Astrocyte (in vitro differentiated cells and primary cell): ENCODE data around the gene PFDN2. TPM values are rescaled to one million over a fixed set of nuclear protein-coding genes. Genes with fewer than 3 reads are reported as not detected.

Experiments
- DNase-seq: peaks from one replicate; pipeline ENCODE4 v3.0.0-alpha.2; 2010; ENCODE audit warnings: low read depth
- FAIRE-seq: peaks from 2 replicates; lab custom pipeline; 2011; peaks lifted over from hg19 to GRCh38; lab: Jason Lieb, UNC
- H2AFZ ChIP-seq: 2 replicates; pipeline ENCODE4 v1.6.0; 2012; ENCODE audit warnings: low read depth, low read length, inconsistent platforms
- H3K27ac ChIP-seq: 2 replicates; pipeline ENCODE4 v1.5.1; 2011; ENCODE audit warnings: low read depth, low read length, inconsistent platforms
- H3K27me3 ChIP-seq: 2 replicates; pipeline ENCODE4 v1.6.0; 2011; ENCODE audit warnings: low read length, inconsistent platforms; ENCODE audit not compliant: insufficient read depth
- H3K36me3 ChIP-seq: 2 replicates; pipeline ENCODE4 v1.5.1; 2011; ENCODE audit warnings: low read length, inconsistent platforms; ENCODE audit not compliant: insufficient read depth
- H3K4me1 ChIP-seq: 2 replicates; pipeline ENCODE4 v1.5.1; 2011; ENCODE audit warnings: low read length, inconsistent platforms; ENCODE audit not compliant: insufficient read depth
- H3K4me2 ChIP-seq: 2 replicates; pipeline ENCODE4 v1.6.0; 2012; ENCODE audit warnings: low read length, inconsistent platforms
- H3K4me3 ChIP-seq: 2 replicates; pipeline ENCODE4 v1.5.1; 2011; ENCODE audit warnings: low read depth, mild to moderate bottlenecking, low read length, inconsistent platforms; ENCODE audit not compliant: insufficient read depth
- H3K79me2 ChIP-seq: 2 replicates; pipeline ENCODE4 v1.6.0; 2012; ENCODE audit warnings: mild to moderate bottlenecking, low read length, inconsistent platforms; ENCODE audit not compliant: insufficient read depth
- H3K9ac ChIP-seq: 2 replicates; pipeline ENCODE4 v1.6.0; 2012; ENCODE audit warnings: mild to moderate bottlenecking, low read length, inconsistent platforms
- H3K9me3 ChIP-seq: 2 replicates; pipeline ENCODE4 v1.5.1; 2012; ENCODE audit warnings: low read depth, mild to moderate bottlenecking, low read length, inconsistent platforms; ENCODE audit not compliant: insufficient read depth
- H4K20me1 ChIP-seq: 2 replicates; pipeline ENCODE4 v1.6.0; 2012; ENCODE audit warnings: low read length, inconsistent platforms; ENCODE audit not compliant: insufficient read depth
- H3K27ac Mint-ChIP-seq: one replicate; pipeline ENCODE4 v1.8.0; 2021; ENCODE audit warnings: mild to moderate bottlenecking, mixed read lengths; ENCODE audit not compliant: unreplicated experiment
- H3K27me3 Mint-ChIP-seq: one replicate; pipeline ENCODE4 v1.8.0; 2021; ENCODE audit warnings: low read depth, mixed read lengths; ENCODE audit not compliant: unreplicated experiment
- H3K36me3 Mint-ChIP-seq: one replicate; pipeline ENCODE4 v1.8.0; 2021; ENCODE audit warnings: low read depth, mixed read lengths; ENCODE audit not compliant: unreplicated experiment
- H3K4me1 Mint-ChIP-seq: one replicate; pipeline ENCODE4 v1.8.0; 2021; ENCODE audit warnings: low read depth, mixed read lengths; ENCODE audit not compliant: unreplicated experiment
- H3K4me3 Mint-ChIP-seq: one replicate; pipeline ENCODE4 v1.8.0; 2021; ENCODE audit warnings: mild to moderate bottlenecking, moderate library complexity, mixed read lengths; ENCODE audit not compliant: unreplicated experiment
- H3K9me3 Mint-ChIP-seq: one replicate; pipeline ENCODE4 v1.8.0; 2021; ENCODE audit warnings: mild to moderate bottlenecking, mixed read lengths; ENCODE audit not compliant: unreplicated experiment
- CTCF ChIP-seq: IDR thresholded peaks from 2 replicates; pipeline ENCODE4 v1.5.1; 2011; ENCODE audit warnings: low read depth, mild to moderate bottlenecking, inconsistent platforms, low read length, moderate library complexity; ENCODE audit not compliant: insufficient read depth
- EZH2 ChIP-seq: IDR thresholded peaks from 2 replicates; pipeline ENCODE4 v1.6.1; 2012; ENCODE audit warnings: mild to moderate bottlenecking, low read length, inconsistent platforms; ENCODE audit not compliant: insufficient read depth
- total RNA-seq: library from RNA; stranded (reverse); gene quantifications from 2 replicates; pipeline ENCODE4 v1.2.1, GENCODE V29; 2021

PFDN2 gene
- total RNA-seq, 1 donor from 2014 or later, result 111 TPM

DNA sequence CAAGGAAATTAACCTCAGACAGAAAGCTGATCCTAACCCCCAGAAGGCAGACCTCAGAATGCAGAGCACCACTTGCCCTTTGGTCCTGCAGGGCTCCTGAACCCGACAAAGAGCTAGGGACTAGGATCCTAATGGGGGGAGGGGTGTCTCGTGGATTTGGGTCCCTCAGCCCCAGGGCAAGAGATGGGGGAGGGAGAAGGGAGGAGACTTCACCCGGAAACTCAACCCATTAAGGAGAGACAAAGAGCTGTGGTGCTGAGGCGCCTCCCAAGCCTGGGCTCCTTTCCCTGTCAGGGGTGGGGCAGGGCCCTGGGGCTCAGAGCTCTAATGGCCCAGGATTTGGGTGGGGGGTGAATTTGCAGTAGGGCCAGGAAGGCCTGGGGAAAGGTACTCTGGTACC lies 31.4 kb downstream of the PFDN2 start:
- H3K27me3 ChIP-seq, result no peaks in the 10 kb centered on the region
- no peak overlapping the region for H3K27ac ChIP-seq
- no peak overlapping the region for H3K9ac ChIP-seq
- H2AFZ ChIP-seq, result no peak overlapping the region
- H3K27ac Mint-ChIP-seq, result no peak overlapping the region
- H3K36me3 Mint-ChIP-seq, result no peaks in the 10 kb centered on the region
- no peak overlapping the region for H3K4me3 ChIP-seq
- peaks cover 57% of the 10 kb centered on the region for H3K4me1 Mint-ChIP-seq
- H3K4me1 ChIP-seq, result peaks cover 29% of the 10 kb centered on the region
- no peak for DNase-seq
- TF ChIP-seq CTCF (no peak), EZH2 (no peak)
- peaks cover 3% of the 10 kb centered on the region for H3K9me3 Mint-ChIP-seq
- no peak for FAIRE-seq
- no peak overlapping the region for H3K4me2 ChIP-seq
- no peaks in the 10 kb centered on the region for H3K36me3 ChIP-seq
- H3K27me3 Mint-ChIP-seq, result no peaks in the 10 kb centered on the region
- no peak overlapping the region for H3K4me3 Mint-ChIP-seq
- no peaks in the 10 kb centered on the region for H3K9me3 ChIP-seq
- no peaks in the 10 kb centered on the region for H4K20me1 ChIP-seq
- no peaks in the 10 kb centered on the region for H3K79me2 ChIP-seq

DNA sequence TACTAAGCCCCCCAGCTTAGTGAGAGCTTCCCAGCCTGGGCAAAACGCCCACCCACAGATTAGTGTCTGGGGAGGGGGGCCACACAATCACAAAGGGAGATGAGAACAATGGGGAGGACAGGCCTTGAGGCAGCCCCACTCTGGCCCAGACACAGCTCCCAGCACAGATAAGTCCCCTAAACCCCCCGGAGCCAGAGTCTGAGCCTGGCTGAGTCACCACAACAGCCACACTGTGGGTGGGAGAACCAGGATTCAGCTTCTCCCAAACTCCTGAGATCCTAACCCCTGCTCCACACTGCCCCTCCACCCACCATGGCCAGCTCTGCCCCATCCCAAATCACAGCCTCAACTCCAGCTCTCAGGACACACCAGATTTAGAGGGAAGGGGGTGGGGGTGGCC lies 32.7 kb downstream of the PFDN2 start:
- H3K4me3 Mint-ChIP-seq, result peak overlapping the region; percentile 50
- DNase-seq, result no peak
- no peaks in the 10 kb centered on the region for H3K27me3 ChIP-seq
- peak overlapping the region; percentile 36 for H3K4me2 ChIP-seq
- peaks cover 3% of the 10 kb centered on the region for H3K9me3 Mint-ChIP-seq
- H3K4me1 Mint-ChIP-seq, result peaks cover 69% of the 10 kb centered on the region
- H3K36me3 ChIP-seq, result no peaks in the 10 kb centered on the region
- TF ChIP-seq EZH2, result no peak
- no peak for TF ChIP-seq CTCF
- H3K9me3 ChIP-seq, result no peaks in the 10 kb centered on the region
- no peaks in the 10 kb centered on the region for H3K27me3 Mint-ChIP-seq
- no peaks in the 10 kb centered on the region for H4K20me1 ChIP-seq
- no peak for FAIRE-seq
- H3K27ac Mint-ChIP-seq, result peak overlapping the region; percentile 89
- peak overlapping the region; percentile 56 for H2AFZ ChIP-seq
- H3K36me3 Mint-ChIP-seq, result no peaks in the 10 kb centered on the region
- H3K4me3 ChIP-seq, result no peak overlapping the region
- no peak overlapping the region for H3K9ac ChIP-seq
- H3K4me1 ChIP-seq, result peaks cover 35% of the 10 kb centered on the region
- peak overlapping the region; percentile 10 for H3K27ac ChIP-seq
- H3K79me2 ChIP-seq, result no peaks in the 10 kb centered on the region

GRCh38 chr1:161084597-161084988 lies 33.2 kb downstream of the PFDN2 start:
- Mint-ChIP-seq H3K4me3 (no peak overlapping the region), H3K9me3 (peaks cover 3% of the 10 kb centered on the region), H3K27me3 (no peaks in the 10 kb centered on the region), H3K36me3 (no peaks in the 10 kb centered on the region), H3K4me1 (peaks cover 71% of the 10 kb centered on the region), H3K27ac (peak overlapping the region; percentile 89)
- no peak for TF ChIP-seq EZH2
- H2AFZ ChIP-seq, result no peak overlapping the region
- peak overlapping the region; percentile 36 for H3K4me2 ChIP-seq
- H3K79me2 ChIP-seq, result no peaks in the 10 kb centered on the region
- no peak overlapping the region for H3K9ac ChIP-seq
- FAIRE-seq (no peak), DNase-seq (no peak)
- no peaks in the 10 kb centered on the region for H3K27me3 ChIP-seq
- H3K4me1 ChIP-seq, result peaks cover 35% of the 10 kb centered on the region
- no peaks in the 10 kb centered on the region for H3K36me3 ChIP-seq
- no peaks in the 10 kb centered on the region for H4K20me1 ChIP-seq
- H3K27ac ChIP-seq, result peak overlapping the region; percentile 10
- no peak overlapping the region for H3K4me3 ChIP-seq
- no peaks in the 10 kb centered on the region for H3K9me3 ChIP-seq
